Endometrial microvascular endothelial cells (primary cell): ENCODE measurements around the gene MIER2. TPM values are rescaled to one million over a fixed set of nuclear protein-coding genes. Genes with fewer than 3 reads are reported as not detected.
"Not testable (repeated sequence)": the region's sequence is repeated elsewhere in the genome, so short reads cannot be mapped to it uniquely, and the experiment has no call there.

ENCODE experiments used
- in situ Hi-C: cut with HindIII; loops from 2 replicates; pipeline ENCODE4 v1.10.0; 2017; ENCODE audit warnings: low sequenced_read_pairs, low pct_unique_long_range_greater_than_20kb; ENCODE audit errors: inconsistent ontology term
- total RNA-seq: library from RNA; depleted of rRNA; stranded (reverse); fragments of >200 nt; gene quantifications from one replicate; pipeline ENCODE4 v1.2.3, GENCODE V29; 2015; ENCODE audit errors: inconsistent ontology term

The MIER2 gene, protein sequence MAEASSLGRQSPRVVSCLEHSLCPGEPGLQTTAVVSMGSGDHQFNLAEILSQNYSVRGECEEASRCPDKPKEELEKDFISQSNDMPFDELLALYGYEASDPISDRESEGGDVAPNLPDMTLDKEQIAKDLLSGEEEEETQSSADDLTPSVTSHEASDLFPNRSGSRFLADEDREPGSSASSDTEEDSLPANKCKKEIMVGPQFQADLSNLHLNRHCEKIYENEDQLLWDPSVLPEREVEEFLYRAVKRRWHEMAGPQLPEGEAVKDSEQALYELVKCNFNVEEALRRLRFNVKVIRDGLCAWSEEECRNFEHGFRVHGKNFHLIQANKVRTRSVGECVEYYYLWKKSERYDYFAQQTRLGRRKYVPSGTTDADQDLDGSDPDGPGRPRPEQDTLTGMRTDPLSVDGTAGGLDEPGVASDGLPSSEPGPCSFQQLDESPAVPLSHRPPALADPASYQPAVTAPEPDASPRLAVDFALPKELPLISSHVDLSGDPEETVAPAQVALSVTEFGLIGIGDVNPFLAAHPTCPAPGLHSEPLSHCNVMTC
- 37.4 TPM for total RNA-seq

DNA sequence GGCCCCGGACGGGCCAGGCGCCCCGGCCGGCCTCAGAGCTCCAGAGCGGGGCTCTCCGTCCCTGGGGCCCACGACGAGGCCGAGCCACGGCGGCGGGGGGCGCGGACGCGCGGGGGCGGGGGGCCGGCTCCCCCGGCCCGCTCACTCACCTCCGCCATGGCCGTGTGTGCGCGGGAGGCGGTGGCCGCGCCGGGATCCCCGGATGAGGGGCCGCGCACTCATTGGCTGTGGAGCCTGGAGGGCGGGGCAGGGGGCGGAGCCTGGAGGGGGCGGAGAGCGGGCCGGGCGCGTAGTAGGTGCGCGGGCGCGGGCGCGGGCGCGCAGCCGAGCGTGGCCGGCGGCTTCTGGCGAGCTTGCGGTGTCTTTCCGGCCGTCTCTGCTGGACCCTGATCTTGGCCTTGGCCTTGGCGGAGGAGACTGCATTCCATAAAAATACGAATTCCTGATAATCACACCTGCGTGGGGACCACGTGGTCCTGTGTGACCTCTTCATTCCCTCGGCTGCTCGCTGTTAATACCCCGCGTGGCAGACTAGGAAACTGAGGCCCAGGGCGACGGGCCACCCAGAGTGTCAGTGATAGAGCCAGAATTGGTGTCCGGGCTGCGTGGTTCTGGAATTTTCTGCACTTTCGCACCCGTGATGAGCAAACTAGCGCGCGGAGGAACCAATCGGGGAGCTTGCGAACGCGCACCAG, at the start of gene MIER2:
Gene MIER2, minus strand, starts transcription at position 172 of the 695 bp plus-strand sequence. Its CDS starts 14 bp downstream, at position 158.
- in situ Hi-C loops, result no loop called here

DNA sequence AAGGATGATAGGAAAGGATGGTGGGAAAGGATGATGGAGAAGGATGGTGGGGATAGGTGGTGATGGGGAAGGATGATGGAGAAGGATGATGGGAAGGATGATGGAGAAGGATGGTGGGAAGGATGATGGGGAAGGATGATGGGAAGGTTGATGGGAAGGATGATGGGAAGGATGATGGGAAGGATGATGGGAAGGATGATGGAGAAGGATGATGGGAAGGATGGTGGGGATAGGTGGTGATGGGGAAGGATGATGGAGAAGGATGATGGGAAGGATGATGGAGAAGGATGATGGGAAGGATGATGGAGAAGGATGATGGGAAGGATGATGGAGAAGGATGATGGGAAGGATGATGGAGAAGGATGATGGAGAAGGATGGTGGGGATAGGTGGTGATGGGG, 49.0 kb upstream of the MIER2 start:
- in situ Hi-C loops, result not testable (repeated sequence)

DNA sequence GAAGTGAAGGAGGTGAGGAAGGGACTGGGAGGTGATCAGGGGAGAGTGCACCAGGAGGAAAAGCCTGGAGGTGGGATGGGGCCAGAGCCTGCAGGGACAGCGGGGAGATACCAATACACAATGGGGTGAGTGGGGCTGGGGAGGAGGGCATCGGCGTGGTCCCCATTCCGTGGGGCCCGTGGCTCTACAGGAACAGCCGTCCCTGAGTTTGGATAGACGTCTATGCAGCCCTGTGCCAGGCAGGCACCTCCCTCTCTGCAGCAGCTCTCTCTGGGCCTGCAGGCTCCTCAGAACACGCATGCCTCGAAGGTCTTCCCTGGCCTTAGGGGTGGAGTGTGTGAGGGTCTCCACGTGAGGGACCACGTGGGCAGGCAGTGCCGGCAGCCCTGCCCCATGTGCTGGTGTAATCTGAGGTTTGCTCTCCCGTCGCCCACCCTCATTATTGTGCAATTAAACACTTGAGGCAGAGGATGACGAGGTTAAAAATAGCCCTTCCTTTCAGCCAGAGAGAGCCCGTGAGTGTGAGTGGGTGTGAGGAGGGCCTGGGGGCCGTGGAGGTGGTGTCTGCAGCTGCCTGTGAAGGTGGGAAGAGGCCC, 47.9 kb upstream of the MIER2 start:
- in situ Hi-C loops, result no loop called here

DNA sequence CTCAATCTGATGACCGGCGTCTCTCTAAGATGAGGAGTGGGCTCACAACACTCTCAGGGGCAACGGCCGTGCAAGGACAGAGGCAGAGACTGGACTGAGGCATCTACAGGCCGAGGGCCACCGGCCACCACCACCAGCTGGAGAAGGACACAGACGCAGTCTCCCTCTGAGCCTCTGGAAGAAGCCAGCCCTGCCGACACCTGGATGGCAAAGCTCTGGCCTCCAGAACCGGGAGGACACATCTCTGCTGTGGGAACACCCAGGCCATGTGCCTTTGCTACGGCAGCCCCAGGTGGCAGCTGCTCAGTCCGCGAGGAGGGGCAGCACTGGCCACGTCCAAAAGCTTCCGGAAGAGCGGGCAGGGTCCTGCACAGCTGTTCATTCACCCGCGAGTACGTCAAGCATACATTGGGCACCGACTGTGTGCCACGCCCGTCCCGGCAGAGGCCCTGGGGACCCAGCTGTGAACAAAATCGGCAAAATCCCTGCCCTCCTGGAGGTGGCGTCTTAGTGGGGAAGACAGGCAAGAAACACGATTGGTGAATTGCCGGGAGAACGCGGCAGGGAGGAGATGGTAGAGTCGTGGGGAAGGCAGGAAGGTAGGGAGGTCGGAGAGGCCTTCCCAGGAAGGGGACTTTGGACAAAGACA, 47.3 kb upstream of the MIER2 start:
- in situ Hi-C loops, result no loop called here

DNA sequence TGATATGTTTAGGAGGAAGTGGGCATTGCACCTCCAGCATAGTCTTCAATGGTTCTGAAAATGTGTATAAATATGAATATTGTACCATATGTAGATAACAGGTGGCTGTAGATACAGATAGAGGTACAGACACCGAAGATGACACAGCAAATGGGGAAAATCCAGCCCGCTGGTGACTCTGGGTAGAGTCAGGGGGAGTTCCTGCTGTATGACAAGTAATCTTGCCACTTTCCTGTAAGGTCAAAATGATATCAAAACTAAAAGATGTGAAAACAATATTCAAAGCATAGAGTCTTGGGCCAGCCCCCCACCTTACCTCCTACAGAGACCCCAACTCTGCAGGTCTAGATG, 46.6 kb upstream of the MIER2 start:
- in situ Hi-C loops, result no loop called here

DNA sequence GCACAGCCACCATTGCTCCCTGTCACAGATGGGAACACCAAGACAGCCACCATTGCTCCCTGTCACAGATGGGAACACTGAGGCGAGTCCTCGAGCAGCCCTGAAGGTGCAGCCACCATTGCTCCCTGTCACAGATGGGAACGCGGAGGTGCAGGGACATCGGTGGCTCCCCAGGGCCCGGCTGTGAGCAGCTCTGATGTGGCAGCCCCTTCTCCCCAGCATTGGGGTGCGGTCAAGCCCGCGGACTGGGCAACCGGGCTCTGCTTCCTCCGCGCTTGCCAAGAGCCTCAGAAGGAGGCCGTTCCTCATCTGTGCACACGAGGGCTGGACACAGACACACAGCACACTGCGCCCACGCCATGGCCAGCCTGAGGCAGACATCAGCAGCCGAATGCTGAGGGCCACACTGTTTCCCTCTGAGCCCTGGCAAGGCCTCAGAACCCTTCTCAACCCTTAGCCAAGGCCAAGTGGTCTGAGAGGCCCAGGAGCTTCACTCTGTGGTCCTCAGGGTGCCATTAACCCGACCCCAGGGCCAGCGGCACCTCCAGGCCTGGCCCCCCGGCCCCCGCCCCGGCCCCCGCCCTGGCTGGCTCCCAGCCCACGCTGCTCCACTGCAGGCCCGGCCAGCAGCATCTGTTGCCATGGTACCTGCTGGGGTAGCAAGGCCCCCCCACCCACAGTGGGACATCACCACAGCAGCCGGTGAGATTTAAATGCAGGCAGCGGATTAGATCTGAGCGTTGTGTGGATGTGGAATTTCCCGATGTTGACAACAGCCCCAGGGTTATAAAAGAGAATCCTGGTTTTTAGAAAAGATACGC, 46.0 kb upstream of the MIER2 start:
- in situ Hi-C loops, result no loop called here

DNA sequence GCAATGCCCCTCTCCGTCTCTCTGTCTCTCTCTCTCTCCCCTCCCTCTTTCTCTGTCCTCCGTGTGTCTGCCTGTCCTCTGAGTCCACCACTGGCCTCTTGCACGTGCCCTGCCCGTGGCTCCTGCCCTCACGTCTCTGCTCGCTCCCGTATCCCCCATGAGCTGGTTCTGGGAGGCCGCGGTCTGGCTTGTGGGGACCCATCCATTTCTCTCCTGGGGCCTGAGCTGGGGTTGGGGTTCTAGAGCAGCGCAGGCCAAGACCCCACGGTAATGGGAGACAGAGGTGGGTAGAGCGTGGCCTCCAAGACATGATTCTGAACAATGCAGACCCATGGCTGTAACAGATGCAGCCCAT, 45.3 kb upstream of the MIER2 start:
- in situ Hi-C loops, result no loop called here

DNA sequence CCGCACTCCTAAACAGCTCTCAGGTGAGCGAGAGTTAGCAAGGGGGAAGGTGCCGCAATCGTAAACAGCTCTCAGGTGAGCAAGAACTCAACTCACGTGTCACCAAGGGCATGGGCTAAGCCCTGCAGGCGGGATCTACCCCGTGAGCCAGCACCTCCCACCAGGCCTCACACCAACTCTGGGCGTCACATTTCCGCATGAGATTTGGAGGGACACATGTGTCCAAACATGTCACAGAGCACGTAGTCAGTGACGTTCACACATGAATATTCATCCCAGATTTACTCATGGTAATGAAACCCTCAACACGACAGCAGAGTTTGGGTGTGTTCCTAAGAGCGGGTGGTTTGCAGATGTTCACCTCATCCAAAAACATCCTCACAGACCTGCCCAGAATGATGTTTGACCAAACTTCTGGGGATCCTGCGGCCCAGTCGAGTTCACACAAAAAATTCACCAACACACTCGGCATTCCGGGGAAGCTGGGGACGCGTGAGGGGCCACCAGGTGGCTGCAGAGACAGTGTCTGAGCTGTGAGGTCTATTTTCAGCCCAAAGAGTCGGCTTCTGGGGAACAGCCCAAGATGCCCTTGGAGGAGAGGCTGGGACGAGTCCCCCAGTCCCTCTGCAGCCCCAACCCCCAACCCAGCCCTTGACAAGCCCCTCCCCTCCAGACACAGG, 44.8 kb upstream of the MIER2 start:
- in situ Hi-C loops, result no loop called here

DNA sequence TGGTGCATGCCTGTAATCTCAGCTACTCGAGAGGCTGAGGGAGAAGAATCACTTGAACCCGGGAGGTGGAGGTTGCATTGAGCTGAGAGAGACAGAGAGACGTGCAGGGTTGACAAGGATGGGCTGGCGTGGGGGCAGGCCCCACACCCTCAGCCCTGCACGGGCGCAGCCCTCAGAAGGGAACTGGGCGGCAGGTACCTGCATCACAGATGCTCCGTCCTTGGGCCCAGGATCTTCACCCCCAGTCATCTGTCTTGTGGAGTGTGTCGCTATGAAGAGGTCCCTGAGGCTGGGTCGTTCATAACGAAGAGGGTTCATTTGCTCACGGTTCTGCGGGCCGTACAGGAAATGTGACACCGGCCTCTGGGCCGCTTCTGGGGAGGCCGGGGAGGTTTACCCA, 44.1 kb upstream of the MIER2 start:
- in situ Hi-C loops, result no loop called here

DNA sequence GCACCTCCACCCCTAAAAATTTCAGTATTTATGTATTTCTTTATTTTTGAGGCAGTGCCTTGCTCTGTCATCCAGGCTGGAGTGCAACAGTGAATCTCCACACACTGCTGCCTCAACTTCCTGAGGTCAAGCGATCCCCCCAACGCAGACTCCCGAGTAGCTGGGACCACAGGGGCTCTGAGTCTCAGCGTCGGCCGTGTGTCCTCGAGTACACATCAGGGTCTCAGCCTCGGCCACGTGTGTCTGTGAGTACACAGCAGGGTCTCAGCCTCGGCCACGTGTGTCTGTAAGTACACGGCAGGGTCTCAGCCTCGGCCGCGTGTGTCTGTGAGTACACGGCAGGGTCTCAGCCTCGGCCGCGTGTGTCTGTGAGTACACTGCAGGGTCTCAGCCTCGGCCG, 43.2 kb upstream of the MIER2 start:
- in situ Hi-C loops, result no loop called here

DNA sequence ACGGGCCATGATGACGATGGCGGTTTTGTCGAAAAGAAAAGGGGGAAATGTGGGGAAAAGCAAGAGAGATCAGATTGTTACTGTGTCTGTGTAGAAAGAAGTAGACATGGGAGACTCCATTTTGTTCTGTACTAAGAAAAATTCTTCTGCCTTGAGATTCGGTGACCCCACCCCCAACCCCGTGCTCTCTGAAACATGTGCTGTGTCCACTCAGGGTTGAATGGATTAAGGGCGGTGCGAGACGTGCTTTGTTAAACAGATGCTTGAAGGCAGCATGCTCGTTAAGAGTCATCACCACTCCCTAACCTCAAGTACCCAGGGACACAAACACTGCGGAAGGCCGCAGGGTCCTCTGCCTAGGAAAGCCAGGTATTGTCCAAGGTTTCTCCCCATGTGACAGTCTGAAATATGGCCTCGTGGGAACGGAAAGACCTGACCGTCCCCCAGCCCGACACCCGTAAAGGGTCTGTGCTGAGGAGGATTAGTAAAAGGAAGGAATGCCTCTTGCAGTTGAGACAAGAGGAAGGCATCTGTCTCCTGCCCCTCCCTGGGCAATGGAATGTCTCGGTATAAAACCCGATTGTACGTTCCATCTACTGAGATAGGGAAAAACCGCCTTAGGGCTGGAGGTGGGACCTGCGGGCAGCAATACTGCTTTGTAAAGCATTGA, 42.2 kb upstream of the MIER2 start:
- in situ Hi-C loops, result not testable (repeated sequence)

DNA sequence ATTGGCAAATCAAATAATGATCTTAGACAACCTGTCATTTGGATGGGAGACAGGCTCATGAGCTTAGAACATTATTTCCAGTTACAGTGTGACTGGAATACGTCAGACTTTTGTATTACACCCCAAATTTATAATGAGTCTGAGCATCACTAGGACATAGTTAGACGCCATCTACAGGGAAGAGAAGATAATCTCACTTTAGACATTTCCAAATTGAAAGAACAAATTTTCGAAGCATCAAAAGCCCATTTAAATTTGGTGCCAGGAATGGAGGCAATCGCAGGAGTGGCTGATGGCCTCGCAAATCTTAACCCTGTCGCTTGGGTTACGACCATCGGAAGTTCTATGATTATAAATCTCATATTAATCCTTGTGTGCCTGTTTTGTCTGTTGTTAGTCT, 41.6 kb upstream of the MIER2 start:
- in situ Hi-C loops, result not testable (repeated sequence)

DNA sequence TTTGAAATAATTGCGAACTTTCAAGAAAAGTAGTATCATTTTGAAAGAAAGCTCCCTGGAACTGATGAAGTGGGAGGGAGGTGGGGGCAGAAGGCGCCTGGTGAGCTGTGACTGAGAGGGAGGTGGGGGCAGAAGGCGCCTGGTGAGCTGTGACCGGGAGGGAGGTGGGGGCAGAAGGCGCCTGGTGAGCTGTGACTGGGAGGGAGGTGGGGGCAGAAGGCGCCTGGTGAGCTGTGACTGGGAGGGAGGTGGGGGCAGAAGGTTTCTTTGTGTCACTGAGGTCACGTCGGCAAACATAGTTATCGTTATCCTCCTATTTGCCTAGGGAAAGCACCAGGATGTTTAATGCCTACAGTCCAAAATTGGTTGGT, 40.2 kb upstream of the MIER2 start:
- in situ Hi-C loops, result no loop called here

DNA sequence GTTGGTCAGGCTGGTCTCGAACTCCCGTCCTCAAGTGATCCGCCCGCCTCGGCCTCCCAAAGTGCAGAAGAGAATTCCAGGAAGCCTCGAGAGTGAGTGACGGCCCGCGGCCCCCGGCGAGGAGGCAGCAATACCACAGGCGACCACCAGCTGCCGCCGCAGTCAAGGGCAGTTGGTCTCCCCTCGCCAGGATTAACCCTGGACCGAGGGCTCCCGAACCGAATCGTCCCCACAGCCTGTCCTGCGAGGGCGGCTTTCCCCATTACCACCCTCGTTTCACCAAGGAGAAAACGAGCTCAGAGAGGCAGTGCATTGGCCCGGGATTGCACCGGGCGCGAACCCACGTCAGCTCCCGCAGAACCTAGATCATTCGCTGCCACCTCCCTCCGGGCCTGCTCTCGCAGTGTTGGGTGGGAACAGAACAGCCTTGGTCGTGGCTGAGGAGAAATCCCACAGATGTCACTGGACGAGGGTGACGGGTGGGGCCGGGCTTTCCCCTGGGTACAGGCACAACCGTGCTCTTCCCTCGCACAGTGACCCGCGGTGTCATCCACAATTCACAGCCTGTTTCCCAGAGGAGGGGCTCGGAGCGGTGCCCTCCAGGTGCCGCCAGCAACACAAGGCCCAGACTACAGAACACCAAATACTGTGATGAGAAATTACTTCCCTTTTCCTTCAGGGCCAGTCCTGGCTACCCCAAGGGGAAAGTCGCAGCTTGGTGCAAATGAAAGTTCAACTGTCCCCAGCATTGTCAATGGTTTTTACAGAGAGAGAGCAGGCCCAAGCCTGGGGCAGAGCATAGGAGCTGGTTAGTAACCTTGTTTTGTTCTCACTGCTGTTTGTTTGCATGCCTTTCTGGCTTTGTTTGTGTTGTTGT, 39.6 kb upstream of the MIER2 start:
- in situ Hi-C loops, result no loop called here

DNA sequence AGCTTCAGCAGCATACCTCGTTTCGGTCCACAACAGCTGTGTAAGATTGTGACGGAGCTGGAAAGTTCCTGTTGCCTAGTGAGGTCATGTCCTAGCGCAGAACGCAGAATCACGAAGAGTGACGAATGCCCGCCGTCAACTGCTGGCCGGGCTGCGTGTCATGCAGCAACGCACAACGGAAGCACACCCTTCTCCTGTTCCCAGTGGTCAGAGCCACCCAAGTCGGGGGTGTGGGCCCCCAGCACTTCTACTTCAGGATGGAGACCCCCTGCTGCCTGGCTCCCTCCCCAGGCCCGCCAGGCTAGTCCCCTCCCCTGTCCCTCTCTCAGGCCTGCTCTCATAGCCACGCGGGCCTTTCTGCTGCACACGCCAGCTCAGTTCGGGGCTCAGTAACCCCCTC, 38.4 kb upstream of the MIER2 start:
- in situ Hi-C loops, result no loop called here

DNA sequence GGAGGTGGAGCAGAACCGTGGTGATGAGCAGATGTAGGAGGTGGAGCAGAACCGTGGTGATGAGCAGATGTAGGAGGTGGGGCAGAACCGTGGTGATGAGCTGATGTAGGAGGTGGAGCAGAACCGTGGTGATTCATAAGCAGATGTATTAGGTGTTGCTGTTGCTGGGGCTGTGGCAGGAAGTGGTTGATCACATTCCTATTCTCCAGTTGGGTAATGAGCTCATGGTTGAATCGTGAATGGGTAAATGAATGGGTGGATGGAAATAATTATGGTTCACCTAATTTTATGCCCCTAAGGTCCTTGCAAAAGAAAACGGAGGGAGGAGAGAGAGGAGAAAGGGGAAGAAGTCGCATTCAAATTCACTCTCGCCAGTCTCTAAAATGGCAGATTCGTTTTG, 38.0 kb upstream of the MIER2 start:
- in situ Hi-C loops, result not testable (repeated sequence)

DNA sequence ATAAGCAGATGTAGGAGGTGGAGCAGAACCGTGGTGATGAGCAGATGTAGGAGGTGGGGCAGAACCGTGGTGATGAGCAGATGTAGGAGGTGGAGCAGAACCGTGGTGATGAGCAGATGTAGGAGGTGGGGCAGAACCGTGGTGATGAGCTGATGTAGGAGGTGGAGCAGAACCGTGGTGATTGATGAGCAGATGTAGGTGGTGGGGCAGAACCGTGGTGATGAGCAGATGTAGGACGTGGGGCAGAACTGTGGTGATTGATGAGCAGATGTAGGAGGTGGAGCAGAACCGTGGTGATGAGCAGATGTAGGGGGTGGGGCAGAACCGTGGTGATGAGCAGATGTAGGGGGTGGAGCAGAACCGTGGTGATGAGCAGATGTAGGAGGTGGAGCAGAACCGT, 37.3 kb upstream of the MIER2 start:
- in situ Hi-C loops, result not testable (repeated sequence)
